Neural crest cell (in vitro differentiated cells): ENCODE data around the gene SERAC1. TPM values are rescaled to one million over a fixed set of nuclear protein-coding genes. Genes with fewer than 3 reads are reported as not detected.
A peak's percentile ranks its signal among the peaks of the same experiment; 100 is the strongest.

ENCODE experiments used
- DNase-seq: peaks from one replicate; pipeline ENCODE4 v3.0.0; 2021; ENCODE audit warnings: low read depth, mixed read lengths, low spot score
- H3K27ac Mint-ChIP-seq: one replicate; pipeline ENCODE4 v1.8.0; 2021; ENCODE audit warnings: mild to moderate bottlenecking, mixed read lengths; ENCODE audit not compliant: unreplicated experiment
- H3K27me3 Mint-ChIP-seq: 2 replicates; pipeline ENCODE4 v1.8.0; 2021; ENCODE audit warnings: low read depth, mild to moderate bottlenecking, mixed read lengths
- H3K36me3 Mint-ChIP-seq: 2 replicates; pipeline ENCODE4 v1.8.0; 2021; ENCODE audit warnings: low read depth, mild to moderate bottlenecking, mixed read lengths
- H3K4me1 Mint-ChIP-seq: 2 replicates; pipeline ENCODE4 v1.8.0; 2021; ENCODE audit warnings: mixed read lengths
- H3K4me3 Mint-ChIP-seq: one replicate; pipeline ENCODE4 v1.8.0; 2021; ENCODE audit warnings: mild to moderate bottlenecking, mixed read lengths
- H3K9me3 Mint-ChIP-seq: 2 replicates; pipeline ENCODE4 v1.8.0; 2021; ENCODE audit warnings: mixed read lengths
- CTCF ChIP-seq: fragments of 200-600 bp; sonication (generic); conservative IDR thresholded peaks from 2 replicates; pipeline ENCODE4 v1.5.0; 2021; ENCODE audit warnings: antibody characterized with exemption, mild to moderate bottlenecking
- total RNA-seq: library from RNA; stranded (reverse); gene quantifications from 2 replicates; pipeline ENCODE4 v1.2.1, GENCODE V29; 2021

Gene SERAC1
- total RNA-seq, 1 donor from 2014 or later = 11.3 TPM

DNA sequence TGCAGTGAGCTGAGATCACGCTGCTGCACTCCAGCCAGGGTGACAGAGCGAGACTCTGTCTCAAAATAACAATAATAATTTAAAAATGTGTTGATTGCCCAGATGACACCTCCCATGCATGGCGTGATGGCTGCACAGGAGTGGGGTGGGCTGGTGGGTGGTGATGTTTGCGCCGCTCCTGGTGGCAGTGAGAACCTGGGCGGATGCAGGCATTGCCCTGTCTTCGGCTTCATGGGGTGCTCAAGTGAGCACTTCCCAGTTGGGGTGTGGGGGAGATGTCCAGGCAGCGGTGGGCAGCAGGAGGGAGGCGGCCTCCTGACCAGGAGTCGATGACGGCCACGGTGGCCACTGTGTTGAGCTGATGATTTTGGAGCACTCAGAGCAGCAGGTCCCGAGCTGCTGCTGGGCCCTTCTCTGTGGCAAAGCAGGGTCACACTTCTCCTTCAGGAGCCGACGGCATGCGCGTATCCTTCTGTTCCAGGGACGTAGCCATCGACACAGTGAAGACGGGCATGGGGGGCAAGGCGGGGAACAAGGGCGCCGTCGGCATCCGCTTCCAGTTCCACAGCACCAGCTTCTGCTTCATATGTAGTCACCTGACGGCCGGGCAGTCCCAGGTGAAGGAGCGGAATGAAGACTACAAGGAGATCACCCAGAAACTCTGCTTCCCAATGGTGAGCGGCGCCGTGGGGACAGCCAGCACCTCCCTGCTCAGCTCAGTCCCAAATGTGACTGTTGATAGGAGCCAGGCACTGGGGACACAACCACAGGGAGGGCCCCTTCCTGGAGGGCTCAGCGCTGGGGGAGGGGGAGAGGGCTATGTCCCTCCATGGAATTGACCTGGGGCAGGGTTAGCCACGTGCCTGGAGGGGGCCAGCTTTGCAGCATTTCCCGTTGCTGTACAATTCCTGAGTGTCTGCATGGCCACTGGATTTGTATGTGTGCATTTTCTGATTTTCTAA lies 96.7 kb downstream of the SERAC1 start:
- no peak for DNase-seq
- peaks cover 36% of the 10 kb centered on the region for H3K4me1 Mint-ChIP-seq
- H3K4me3 Mint-ChIP-seq = no peak overlapping the region
- H3K36me3 Mint-ChIP-seq = no peaks in the 10 kb centered on the region
- H3K27me3 Mint-ChIP-seq = no peaks in the 10 kb centered on the region
- H3K27ac Mint-ChIP-seq = no peak overlapping the region
- no peak for TF ChIP-seq CTCF
- no peaks in the 10 kb centered on the region for H3K9me3 Mint-ChIP-seq

DNA sequence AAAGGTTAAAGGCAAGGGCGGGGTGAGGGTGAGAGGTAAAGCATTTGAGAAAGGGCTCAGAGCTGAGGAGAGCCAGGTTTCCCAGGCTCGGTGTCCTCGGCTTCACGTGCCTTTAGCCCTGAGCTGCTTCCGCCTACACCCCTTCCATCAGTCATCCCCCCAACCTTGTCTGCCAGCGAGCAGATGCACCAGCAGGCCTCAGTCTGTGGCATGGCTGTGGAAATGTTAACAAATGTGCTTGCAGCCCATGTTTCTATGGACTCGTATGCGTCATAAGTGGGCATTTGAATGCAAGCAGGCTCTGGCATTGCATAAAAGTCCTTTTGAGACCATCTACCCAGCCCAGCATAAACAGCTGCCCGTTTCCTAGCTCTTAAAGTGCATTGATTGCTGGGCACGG lies 97.5 kb downstream of the SERAC1 start:
- Mint-ChIP-seq H3K4me3 (no peak overlapping the region), H3K4me1 (peaks cover 36% of the 10 kb centered on the region), H3K36me3 (no peaks in the 10 kb centered on the region), H3K27ac (no peak overlapping the region), H3K9me3 (no peaks in the 10 kb centered on the region), H3K27me3 (no peaks in the 10 kb centered on the region)
- DNase-seq = no peak
- TF ChIP-seq CTCF = no peak

- Mint-ChIP-seq H3K4me1 (peaks cover 36% of the 10 kb centered on the region), H3K27ac (no peak overlapping the region), H3K4me3 (no peak overlapping the region), H3K36me3 (no peaks in the 10 kb centered on the region), H3K9me3 (no peaks in the 10 kb centered on the region), H3K27me3 (no peaks in the 10 kb centered on the region)
- TF ChIP-seq CTCF = no peak
- DNase-seq = no peak
These were observed 98.3 kb downstream of the SERAC1 start for GRCh38 chr6:158069800-158070195.

- no peak overlapping the region for H3K4me3 Mint-ChIP-seq
- no peak for TF ChIP-seq CTCF
- H3K27me3 Mint-ChIP-seq = no peaks in the 10 kb centered on the region
- H3K36me3 Mint-ChIP-seq = no peaks in the 10 kb centered on the region
- peaks cover 36% of the 10 kb centered on the region for H3K4me1 Mint-ChIP-seq
- H3K9me3 Mint-ChIP-seq = no peaks in the 10 kb centered on the region
- peak overlapping the region; percentile 64 for H3K27ac Mint-ChIP-seq
- no peak for DNase-seq
These were observed 98.9 kb downstream of the SERAC1 start for GRCh38 chr6:158068893-158069799.

DNA sequence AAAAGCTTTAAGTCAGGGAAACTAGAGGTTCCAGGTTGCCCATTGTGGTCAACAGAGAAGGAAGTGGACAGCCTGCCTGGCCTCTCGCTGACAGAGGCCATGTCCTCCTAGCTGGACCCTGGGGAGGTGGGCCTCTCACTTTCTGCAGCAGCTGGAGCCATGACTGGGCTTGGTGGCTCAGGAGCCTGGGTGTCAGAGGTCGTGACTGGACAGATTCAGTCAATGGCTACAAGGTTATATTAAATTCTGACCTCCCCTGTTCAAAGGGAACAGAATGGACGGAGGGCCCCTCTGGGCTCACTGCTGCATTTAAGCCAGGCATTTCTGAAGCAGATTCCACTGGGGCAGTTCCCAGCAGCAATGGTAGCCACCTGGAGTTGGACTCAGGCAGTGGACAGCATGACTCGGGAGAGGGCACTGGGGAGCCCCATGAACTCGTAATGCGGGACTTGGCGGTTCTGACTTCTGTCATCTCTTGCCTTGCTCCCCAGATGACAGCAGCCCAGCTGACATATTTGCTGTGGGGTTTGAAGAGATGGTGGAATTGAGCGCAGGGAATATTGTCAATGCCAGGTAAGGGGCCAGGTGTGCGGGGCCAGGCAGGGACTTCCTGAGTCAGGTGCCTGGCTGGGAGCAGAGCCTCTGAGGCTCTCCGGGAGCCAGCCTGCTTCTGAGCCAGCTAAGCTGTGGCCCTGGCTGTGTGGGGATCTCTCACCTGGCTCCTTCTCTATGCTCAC lies 99.7 kb downstream of the SERAC1 start:
- H3K27ac Mint-ChIP-seq = no peak overlapping the region
- DNase-seq = no peak
- peaks cover 36% of the 10 kb centered on the region for H3K4me1 Mint-ChIP-seq
- no peaks in the 10 kb centered on the region for H3K36me3 Mint-ChIP-seq
- H3K27me3 Mint-ChIP-seq = no peaks in the 10 kb centered on the region
- no peak for TF ChIP-seq CTCF
- H3K4me3 Mint-ChIP-seq = no peak overlapping the region
- H3K9me3 Mint-ChIP-seq = no peaks in the 10 kb centered on the region
